Stomach (tissue), 9 donors: Measurements from ENCODE around the gene CDKN2B-AS1. TPM values are rescaled to one million over a fixed set of nuclear protein-coding genes. Genes with fewer than 3 reads are reported as not detected.

Source experiments
- DNase-seq, 2 donors: peaks; one replicate each; pipeline versions ENCODE4 v3.0.0 to v3.0.0-alpha.2; 2013 to 2019
- H3K27ac ChIP-seq, 5 donors: fragments of 200-600 bp in 4 of 5; sonication (generic) in 4 of 5; one replicate each; pipeline ENCODE4 v1.5.1; 2013 to 2019; ENCODE audit warnings: mild to moderate bottlenecking in 1 of 5, moderate library complexity in 1 of 5
- H3K27me3 ChIP-seq, 3 donors: fragments of 200-600 bp; sonication (generic); one replicate each; pipeline ENCODE4 v1.5.1; 2017 to 2019; ENCODE audit warnings: mixed run types in 1 of 3
- H3K36me3 ChIP-seq, 4 donors: fragments of 200-600 bp; sonication (generic); 1 replicate in 3 of 4; 2 replicates in 1 of 4; pipeline ENCODE4 v1.5.1; 2016 to 2019
- H3K4me1 ChIP-seq, 4 donors: fragments of 200-600 bp; sonication (generic); one replicate each; pipeline ENCODE4 v1.5.1; 2016 to 2019
- H3K4me3 ChIP-seq, 4 donors: fragments of 200-600 bp; sonication (generic) in 3 of 4; one replicate each; pipeline ENCODE4 v1.5.1; 2016 to 2019; ENCODE audit warnings: mild to moderate bottlenecking in 1 of 4
- H3K9me3 ChIP-seq, 4 donors: fragments of 200-600 bp; sonication (generic); one replicate each; pipeline ENCODE4 v1.5.1; 2016 to 2019
- EP300 ChIP-seq: sonication (generic); formaldehyde crosslinking; IDR thresholded peaks from one replicate; pipeline ENCODE4 v1.6.1; 2017; ENCODE audit warnings: antibody characterized with exemption
- POLR2A ChIP-seq, 4 donors: fragments of 450-650 bp; IDR thresholded peaks; one replicate each; pipeline ENCODE4 v1.6.1; 2016; ENCODE audit warnings: antibody characterized with exemption in 4 of 4, control low read depth in 2 of 4, mild to moderate bottlenecking in 1 of 4, moderate library complexity in 1 of 4
- POLR2AphosphoS5 ChIP-seq, 3 donors: sonication (generic); formaldehyde crosslinking; IDR thresholded peaks; one replicate each; pipeline ENCODE4 v1.6.1; 2016; ENCODE audit warnings: antibody characterized with exemption in 3 of 3
- WGBS, 5 donors: extraction: QIAGEN DNeasy Blood & Tissue Kit in 3 of 5; methylation state at CpG; one replicate each; pipeline versions ENCODE4 v1.1.5 to v1.1.7; 2013 to 2018; 5-methylcytosine and 5-hydroxymethylcytosine counted together
- intact Hi-C: fragments of 100-400 bp; cut with DNase I; formaldehyde crosslinking; loops from one replicate; pipeline ENCODE4 v1.15.1; 2023; ENCODE audit warnings: low total_unique reads
- polyA plus RNA-seq, 3 donors: library from polyadenylated mRNA; stranded (reverse); fragments of 200-250 nt; gene quantifications; one replicate each; pipeline ENCODE4 v1.2.3, GENCODE V29; 2013
- total RNA-seq, 5 donors: library from RNA; depleted of rRNA; stranded (reverse); fragments of >200 nt; gene quantifications; one replicate each; pipeline versions ENCODE4 v1.1.0 to v1.2.3, GENCODE V29; 2014 to 2016
- TF ChIP-seq, protein P1 (sequence below), 7 experiments: fragments of 450-650 bp in 4 of 7; fragments of 200-600 bp in 3 of 7; sonication (generic) in 3 of 7; IDR thresholded peaks; one replicate each; pipeline ENCODE4 v1.5.1; 2016 to 2019; ENCODE audit warnings: antibody characterized with exemption in 7 of 7, control low read depth in 2 of 7, mild to moderate bottlenecking in 1 of 7
- donor health status: healthy with polysubstance abuse.
- donor health status: Bipolar disorder and iron deficiency.
- donor health status: healthy.

Gene CDKN2B-AS1
- total and polyA plus RNA-seq, 8 donors: 0.48 to 1.6 (median 1.1) TPM; not detected in 3

GRCh38 chr9:22088053-22088716 lies 93.6 kb downstream of the CDKN2B-AS1 start:
- DNase-seq: no peak
- Histone ChIP-seq H3K27ac (no peak overlapping the region), H3K36me3 (no peaks in the 10 kb centered on the region), H3K27me3 (no peaks in the 10 kb centered on the region), H3K9me3 (no peaks in the 10 kb centered on the region), H3K4me3 (no peak overlapping the region), H3K4me1 (peaks cover 0 to 10% (median 5%) of the 10 kb centered on the region in 4 donors)
- no peak for TF ChIP-seq POLR2AphosphoS5 (IDR thresholded peaks at IDR 0.05)
- TF ChIP-seq, protein P1, sequence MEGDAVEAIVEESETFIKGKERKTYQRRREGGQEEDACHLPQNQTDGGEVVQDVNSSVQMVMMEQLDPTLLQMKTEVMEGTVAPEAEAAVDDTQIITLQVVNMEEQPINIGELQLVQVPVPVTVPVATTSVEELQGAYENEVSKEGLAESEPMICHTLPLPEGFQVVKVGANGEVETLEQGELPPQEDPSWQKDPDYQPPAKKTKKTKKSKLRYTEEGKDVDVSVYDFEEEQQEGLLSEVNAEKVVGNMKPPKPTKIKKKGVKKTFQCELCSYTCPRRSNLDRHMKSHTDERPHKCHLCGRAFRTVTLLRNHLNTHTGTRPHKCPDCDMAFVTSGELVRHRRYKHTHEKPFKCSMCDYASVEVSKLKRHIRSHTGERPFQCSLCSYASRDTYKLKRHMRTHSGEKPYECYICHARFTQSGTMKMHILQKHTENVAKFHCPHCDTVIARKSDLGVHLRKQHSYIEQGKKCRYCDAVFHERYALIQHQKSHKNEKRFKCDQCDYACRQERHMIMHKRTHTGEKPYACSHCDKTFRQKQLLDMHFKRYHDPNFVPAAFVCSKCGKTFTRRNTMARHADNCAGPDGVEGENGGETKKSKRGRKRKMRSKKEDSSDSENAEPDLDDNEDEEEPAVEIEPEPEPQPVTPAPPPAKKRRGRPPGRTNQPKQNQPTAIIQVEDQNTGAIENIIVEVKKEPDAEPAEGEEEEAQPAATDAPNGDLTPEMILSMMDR (IDR thresholded peaks at IDR 0.05): no peak
- no peak for TF ChIP-seq EP300
- no peak for TF ChIP-seq POLR2A (IDR thresholded peaks at IDR 0.05)
- WGBS, 5 donors: 62 to 94% (median 84%) methylated on average over 5 of the region's 5 CpGs
- intact Hi-C loops: no loop called here

GRCh38 chr9:22088717-22089061 lies 94.1 kb downstream of the CDKN2B-AS1 start:
- Histone ChIP-seq H3K4me3 (no peak overlapping the region), H3K9me3 (no peaks in the 10 kb centered on the region), H3K4me1 (peaks cover 0 to 10% (median 5%) of the 10 kb centered on the region in 4 donors), H3K27ac (no peak overlapping the region), H3K36me3 (no peaks in the 10 kb centered on the region), H3K27me3 (no peaks in the 10 kb centered on the region)
- peak in 1 of 2 donors; percentile 47 for DNase-seq
- intact Hi-C loops: no loop called here
- TF ChIP-seq, protein P1 (IDR thresholded peaks at IDR 0.05): no peak
- TF ChIP-seq POLR2AphosphoS5 (IDR thresholded peaks at IDR 0.05) (no peak), POLR2A (IDR thresholded peaks at IDR 0.05) (no peak), EP300 (no peak)
- WGBS, 5 donors: 68 to 88% (median 81%) methylated on average over 1 of the region's 1 CpG

DNA sequence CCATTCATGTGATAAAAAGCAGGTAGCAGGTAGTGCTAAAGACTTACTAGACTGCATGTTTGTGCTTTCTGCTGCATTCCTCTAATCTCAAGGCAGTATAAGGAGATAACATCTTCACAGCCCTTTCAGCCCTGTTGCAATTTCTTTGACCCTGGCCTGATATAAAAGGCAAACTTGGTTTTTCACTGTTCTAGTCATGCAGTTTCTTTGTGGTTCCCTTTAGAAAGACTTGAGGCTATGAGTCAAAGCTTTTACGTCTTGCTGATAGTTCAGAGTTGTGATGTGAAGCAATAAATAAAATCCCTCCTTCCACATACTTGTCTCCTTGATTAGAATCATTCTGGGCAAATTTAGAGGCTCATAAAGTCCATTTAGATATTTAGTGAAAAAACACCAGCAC lies 103.1 kb downstream of the CDKN2B-AS1 start:
- no peak for TF ChIP-seq POLR2A (IDR thresholded peaks at IDR 0.05)
- peak in 1 of 3 donors; percentile 21 for TF ChIP-seq POLR2AphosphoS5 (IDR thresholded peaks at IDR 0.05)
- WGBS, 5 donors: 16 to 48% (median 31%) methylated on average over 1 of the region's 1 CpG
- Histone ChIP-seq H3K9me3 (no peaks in the 10 kb centered on the region), H3K4me1 (peaks cover 0 to 26% (median 3%) of the 10 kb centered on the region in 4 donors), H3K4me3 (no peak overlapping the region), H3K27ac (peak overlapping the region in 2 of 5 donors; percentile 4 to 55), H3K27me3 (no peaks in the 10 kb centered on the region), H3K36me3 (no peaks in the 10 kb centered on the region)
- intact Hi-C loops: no loop called here
- DNase-seq: peak in 1 of 2 donors; percentile 43

- intact Hi-C loops: no loop called here
- Histone ChIP-seq H3K9me3 (no peaks in the 10 kb centered on the region), H3K4me3 (no peak overlapping the region), H3K36me3 (no peaks in the 10 kb centered on the region), H3K4me1 (peaks cover 0 to 36% (median 11%) of the 10 kb centered on the region in 4 donors), H3K27ac (peak overlapping the region in 2 of 5 donors; percentile 11 to 56), H3K27me3 (no peaks in the 10 kb centered on the region)
- 65 to 75% (median 72%) methylated on average over 3 of the region's 3 CpGs for WGBS, 5 donors
- DNase-seq: peak in 1 of 2 donors; percentile 46
- TF ChIP-seq EP300 (no peak), POLR2AphosphoS5 (IDR thresholded peaks at IDR 0.05) (no peak), POLR2A (IDR thresholded peaks at IDR 0.05) (no peak)
- TF ChIP-seq, protein P1 (IDR thresholded peaks at IDR 0.05): no peak
Measured at GRCh38 chr9:22098643-22099332, 104.2 kb downstream of the CDKN2B-AS1 start.
